Esophagus mucosa (tissue), 1 donor: ENCODE data around the gene CCDC167. TPM values are rescaled to one million over a fixed set of nuclear protein-coding genes. Genes with fewer than 3 reads are reported as not detected.

Experiments
- ATAC-seq: fragments of 200-7000 bp; cut with Tn5 transposase; one replicate; pipeline ENCODE4 v1.9.1; 2020
- total RNA-seq: library from RNA; stranded (reverse); gene quantifications from one replicate; pipeline ENCODE4 v1.2.4, GENCODE V29; 2023
- donor health status: DM: yes; HTN: yes; CAD: no.

CCDC167 gene
- total RNA-seq, 1 donor from 2014 or later, result 24.5 TPM

DNA sequence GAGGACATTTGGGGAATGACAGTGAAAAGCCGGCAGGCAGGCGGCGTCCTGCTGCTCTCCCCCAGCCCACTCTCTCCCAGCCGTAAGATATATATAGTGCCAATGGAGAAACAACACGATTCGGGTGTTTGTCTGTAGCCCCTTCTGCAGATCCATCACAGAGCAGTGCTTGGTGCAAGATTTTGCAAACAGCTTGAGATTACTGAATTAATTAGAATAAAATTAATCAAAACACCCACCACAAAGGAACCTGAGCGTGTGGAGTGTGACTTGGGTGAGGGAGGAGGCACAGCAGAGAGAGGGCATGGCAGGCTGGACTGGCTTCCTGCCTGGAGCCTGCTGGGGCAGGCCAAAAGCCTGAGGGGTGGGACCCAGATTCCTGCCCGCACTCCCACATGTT lies 28.8 kb upstream of the CCDC167 start:
- ATAC-seq, result peak; percentile 39

DNA sequence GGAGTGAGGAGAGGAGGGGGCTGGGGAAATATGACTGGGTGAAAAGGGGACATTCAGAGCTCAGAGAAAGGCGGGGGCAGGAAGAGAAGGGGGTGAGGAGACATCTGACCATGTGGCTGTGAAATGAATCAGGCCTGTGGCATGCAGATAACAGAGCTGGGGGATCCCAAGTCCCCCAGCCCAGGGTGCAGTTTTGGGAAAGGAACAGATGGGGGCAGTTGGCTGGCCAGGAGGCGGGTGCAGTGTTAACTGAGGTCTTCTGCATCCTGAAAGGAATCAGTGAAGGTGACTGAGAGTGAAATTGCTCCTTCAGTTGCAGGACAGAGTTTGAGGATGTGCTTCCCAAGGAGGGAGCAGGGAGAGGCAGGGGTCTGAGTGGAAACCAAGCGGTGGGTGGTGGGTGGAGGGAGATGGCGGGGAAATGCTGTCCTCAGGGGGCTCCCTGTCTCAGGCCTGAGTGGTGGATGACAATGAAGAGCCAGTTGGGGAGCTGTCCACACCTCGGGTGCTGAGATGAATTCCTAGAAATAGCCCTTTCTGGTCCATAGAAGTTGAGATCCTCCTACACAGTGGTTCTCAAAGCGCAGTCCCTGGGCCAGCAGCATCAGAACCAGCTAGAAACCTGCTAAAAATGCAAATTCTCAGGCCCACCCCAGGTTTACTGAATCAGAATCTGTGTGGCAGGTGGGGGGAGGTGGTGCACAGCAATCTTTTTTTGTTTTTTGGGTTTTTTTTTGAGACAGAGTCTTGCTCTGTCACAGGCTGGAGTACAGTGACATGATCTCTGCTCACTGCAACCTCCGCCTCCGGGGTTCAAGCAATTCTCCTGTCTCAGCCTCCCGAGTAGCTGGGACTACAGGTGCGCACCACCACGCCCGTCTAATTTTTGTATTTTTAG lies 26.0 kb upstream of the CCDC167 start:
- ATAC-seq, result no peak

DNA sequence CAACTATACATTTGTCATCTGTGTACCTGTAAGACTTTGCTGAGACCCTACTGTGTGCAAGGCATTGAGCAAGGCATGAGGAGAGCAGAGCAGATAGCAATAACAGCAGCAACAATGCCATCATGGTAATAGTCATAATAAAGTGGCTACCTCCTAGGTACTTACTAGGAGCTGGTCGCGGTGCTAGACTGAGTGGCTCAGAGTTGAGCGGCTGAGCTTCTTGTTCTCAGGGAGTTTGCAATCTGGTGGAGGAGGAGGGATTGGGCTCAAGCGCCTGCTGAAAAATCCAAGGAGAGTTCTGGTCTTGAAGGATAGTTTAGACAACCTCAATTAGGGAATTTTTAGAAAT lies 25.3 kb upstream of the CCDC167 start:
- ATAC-seq, result no peak

DNA sequence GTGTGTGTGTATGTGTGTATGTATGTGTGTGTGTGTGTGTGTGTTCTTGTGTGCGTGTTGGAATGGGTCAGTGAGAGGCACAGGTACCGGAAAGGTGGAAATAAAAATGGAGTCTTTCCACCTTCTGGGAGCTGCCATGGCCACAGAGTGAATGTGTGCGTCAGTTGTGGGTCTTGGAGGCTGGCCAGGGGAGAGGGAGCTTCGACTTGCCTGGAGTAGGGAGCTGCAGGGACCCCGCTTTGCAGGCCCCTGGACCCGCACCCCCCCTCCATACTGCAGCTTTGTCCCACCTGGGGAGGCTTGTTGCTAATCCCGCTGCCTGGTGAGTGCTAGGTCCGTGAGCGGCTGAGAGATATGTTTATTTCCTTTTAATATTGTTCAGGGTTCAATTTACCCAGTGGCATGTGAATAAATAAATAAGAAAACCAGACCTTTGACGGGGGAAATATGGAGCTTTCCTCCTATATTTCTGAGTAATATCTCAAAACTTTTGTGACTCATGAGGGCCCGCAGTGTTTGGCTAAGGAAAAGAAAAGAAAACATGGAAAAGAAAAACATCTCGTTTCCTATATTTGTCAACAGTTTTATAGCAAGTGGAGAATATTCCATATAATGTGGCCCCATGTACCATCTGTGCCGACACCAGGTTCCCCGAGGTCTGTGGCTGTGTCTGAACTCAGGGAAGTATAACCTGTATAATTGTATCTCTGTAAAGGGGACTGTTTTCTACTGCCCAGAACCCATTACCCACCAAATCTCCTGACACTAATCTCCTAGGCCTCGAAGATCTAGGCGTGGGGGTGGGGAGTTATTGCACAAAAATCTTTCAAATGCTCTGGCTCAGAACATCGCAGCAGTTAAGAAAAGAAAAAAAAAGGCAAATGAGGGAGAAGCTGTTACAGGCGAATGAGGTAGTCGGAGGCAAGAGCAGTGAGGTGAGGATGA lies 24.6 kb upstream of the CCDC167 start:
- ATAC-seq, result no peak

DNA sequence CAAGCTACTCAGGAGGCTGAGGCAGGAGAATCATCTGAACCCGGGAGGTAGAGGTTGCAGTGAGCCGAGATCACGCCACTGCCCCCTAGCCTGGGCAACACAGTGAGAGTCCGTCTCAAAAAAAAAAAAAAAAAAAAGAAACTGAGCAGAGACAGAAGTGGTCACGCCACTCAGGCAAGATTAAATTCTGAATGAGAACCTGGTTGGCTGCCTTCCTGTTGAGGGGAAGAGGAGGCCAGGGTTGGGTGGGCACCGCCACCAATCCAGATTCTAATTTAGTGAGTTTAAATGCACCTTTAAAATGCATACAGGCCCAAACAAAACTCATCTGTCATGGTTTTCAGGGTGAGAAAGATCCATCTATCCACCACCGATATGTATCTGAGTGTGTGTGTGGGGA lies 23.7 kb upstream of the CCDC167 start:
- ATAC-seq, result no peak

DNA sequence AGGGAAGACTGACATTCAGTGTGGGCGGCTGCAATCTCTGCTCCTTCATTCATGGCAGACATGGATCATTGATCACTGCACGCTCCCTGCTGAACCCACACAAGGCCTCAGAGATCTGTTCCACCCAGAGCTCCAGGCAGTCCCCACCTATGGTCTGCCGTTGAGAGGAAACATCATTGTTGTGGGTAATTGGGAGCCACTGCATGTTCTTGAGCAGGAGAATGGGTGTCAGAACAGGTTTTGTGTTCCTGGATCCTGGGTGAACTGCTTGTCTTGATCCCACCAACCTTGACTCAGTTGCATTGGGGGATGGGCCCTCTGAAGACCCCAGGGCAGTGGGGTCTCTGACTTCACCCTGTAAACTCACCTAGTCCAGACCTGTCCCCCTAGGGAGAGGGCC lies 23.1 kb upstream of the CCDC167 start:
- ATAC-seq, result no peak

DNA sequence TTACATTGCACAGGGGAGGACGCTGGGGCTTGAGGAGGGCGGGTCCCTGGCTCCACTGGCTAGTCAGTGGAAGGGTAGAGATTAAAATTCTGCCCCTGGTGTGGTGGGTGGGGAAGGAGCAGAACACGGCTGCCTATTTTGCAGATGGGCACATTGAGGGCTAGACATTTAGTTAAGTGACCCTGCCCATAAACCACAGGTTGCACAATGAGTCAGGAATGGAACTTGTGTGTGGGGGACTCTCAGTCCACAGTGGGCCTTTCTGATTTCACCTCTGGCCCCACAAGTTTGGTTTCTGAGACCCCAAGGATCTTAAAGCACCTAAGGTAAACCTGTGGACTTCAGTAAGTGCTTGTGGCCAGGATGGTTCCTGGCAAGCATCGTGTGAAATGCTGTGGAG lies 22.0 kb upstream of the CCDC167 start:
- no peak for ATAC-seq

DNA sequence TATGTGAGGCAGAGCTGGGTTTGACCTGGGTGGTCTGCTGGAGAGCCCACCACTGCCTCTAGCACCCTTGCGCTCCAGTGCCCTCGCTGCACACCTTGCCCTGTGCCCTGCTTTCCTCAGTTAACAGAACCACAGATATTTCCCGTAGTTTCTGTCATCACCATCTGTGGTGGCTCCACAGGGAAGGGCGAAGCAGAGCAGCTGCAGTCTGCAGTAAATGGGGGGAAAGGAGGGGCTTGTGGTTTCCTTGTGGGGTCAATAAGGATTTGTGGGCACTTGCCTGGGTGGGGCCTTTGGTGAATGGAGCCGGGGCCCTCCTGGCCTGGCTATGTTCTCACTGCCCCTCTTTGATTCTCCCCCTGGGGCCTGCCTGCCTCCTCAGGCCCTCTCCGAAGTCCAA lies 21.2 kb upstream of the CCDC167 start:
- ATAC-seq, result no peak

DNA sequence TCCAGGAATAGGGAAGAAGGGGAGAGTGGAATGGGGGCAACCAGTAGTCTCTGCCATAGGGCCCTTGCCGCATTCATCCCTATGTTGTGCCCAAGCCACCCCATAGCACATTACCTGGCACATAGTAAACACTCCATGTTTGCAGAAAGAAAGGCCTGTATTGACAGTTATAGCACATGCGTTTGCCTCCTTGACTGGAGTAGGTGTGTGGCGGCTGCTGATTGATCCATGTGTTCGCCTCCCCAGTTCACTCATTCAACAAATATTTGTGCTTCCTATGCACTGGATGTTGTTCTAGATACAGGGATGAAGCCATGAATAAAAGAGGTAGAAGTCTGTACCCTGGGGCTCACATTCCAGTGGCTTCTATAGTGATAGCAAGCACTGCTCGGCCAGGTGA lies 19.8 kb upstream of the CCDC167 start:
- ATAC-seq, result no peak

DNA sequence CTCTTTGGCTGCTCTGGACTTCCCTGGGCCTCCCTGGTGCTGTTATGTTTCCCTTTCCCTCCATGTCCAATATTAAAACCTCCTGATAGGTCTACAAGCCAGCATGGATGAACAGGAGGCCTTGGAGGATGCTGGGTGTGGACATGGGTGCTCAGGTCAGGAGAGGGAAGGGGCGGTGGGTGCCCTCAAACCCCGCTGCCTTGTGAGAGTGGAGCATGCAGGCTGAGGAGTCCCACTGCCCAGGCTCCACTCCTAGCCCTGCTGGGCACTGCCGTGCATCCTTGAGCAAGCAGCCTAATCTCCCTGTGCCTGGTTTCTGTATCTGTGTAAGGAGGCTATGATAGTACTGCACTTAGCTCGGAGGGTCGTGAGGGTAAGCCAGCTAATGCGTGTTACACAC lies 18.4 kb upstream of the CCDC167 start:
- ATAC-seq, result no peak

DNA sequence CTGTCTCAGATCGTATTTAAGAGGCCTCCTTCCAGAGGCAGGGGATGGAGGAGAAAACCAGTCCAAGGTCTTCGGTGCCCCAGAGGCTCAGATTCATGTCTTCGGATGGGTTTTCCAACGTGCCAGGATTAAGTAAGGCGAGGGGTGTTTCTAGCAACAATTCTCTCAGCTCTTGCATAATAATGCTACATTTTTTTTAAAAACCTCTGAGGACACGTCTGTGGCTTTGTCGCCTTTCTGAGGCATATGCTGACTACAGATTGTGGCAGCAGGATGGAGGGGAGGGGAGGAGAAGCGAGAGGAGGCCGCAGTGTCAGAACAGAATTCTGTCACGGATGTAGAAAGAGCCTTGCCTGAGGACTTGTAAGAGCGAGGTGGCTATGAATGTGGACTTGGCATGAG lies 17.7 kb upstream of the CCDC167 start:
- no peak for ATAC-seq

DNA sequence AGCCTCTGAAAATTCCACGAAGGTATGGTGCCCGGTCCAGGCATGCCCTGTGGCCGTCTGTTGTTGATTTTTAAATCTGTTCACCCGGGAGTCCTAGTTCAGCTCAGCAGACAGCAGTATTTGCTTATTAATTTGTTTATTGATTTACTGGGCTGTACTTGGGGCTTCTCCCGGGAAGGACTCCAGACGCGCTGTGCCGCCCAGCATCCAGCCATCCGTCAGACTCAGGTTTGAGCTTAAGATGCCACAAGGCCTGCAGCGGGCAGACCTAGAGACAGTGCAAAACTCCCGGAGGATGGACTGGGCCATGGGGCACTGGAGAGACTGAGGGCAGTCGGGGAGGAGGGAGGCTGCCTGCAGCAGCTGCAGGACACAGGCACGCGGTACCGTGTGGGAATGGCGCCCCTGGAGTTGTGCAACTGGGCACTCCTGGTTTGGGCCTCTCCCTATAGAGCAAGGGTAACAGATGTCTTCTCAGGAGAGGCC lies 17.3 kb upstream of the CCDC167 start:
- ATAC-seq, result no peak

DNA sequence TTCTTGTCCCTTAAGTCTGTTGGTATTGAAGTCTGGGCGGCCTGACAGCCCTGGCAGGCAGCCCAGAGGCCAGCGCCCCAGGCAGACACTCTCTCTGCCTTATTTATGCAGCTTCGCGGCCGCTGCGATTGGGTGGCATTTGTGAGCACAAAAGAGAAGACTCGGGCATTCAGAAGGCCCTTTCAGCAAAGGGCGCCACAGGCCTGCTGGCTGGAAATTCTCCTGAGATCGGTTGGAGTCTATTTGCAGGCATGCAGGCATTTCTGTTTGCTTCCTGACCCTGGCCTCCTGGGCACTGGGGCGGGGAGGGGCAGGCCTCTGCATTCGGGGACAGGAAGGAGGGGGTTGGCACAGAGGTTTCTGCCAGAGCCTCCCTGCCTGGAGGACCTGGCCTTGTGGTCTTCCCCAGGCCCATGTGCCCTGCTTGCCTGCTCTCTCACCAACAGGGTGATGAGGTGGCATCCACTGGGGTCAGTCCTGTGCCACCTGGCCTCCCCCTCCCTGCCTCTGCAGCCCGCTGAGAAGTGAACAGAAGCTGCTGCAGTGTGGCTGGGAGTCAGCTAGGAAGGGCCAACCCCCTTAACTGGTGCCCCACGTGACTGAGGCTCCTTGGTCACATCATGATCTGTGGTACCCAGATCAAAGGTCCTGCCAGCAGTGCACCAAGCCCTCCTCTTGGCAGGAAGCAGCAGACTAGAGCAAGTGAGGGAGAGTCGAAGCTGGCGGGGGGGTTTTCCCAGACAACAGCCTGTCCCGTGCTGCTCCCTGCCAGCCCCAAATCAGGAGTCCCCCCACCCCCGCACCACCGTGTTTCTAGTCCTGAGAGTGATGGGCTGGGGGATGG lies 16.6 kb upstream of the CCDC167 start:
- peak; percentile 40 for ATAC-seq

DNA sequence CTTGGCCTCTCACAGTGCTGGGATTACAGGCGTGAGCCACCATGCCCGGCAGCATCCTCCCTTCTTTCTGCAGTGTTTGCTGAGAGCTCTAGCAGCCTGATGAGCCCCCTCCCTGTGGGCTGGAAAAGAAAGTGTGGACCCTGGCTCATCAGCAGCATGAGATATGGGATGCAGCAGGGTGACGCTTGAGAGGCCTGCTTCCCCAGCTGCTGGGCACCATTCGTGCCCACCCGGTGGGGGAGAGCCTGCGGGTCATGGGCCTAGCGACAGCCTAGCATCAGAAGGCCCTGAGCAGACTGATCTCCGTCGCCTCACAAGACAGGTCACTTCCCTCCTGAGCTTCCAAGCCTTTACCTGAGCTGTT lies 16.0 kb upstream of the CCDC167 start:
- no peak for ATAC-seq

DNA sequence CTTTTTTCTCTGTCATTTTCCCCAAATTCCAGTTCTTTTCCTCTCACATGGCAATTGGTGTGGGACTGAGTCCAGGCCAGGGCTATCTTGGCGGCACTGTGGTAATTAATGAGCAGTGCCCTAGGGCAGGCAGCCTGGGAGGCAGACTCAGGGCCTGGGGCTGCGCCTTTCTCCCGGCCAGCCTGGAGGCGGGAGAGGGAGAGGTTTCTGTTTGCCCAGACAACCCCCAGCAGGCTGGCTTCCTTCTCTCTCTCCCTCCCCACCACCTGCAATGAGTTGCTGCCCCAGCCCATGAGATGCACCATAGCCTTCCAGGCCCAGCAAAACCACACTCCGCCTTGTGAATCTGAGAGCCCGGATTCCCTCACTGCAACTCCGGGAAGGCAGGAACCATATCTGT lies 15.1 kb upstream of the CCDC167 start:
- no peak for ATAC-seq

DNA sequence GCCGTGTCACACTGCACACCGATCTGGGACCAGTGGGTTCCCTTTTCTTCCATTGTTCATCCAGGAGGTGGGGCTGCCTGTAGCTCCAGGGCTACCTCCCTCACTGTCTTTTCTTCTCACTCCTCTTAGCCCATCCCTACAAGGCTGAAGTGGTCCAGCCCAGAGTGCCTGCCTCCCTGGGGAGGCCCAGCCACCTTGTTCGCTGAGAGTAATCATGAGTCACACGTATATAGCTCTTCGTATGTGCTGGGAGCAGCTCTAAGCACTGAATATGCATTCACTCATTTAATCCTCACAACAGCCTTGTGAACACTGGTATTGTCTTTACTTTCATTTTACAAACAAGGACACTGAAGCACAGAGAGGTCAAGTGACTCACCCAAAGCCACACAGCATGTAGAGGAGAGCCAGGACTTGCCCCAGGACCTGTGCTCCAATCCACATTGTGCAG lies 14.7 kb upstream of the CCDC167 start:
- ATAC-seq, result peak; percentile 83

DNA sequence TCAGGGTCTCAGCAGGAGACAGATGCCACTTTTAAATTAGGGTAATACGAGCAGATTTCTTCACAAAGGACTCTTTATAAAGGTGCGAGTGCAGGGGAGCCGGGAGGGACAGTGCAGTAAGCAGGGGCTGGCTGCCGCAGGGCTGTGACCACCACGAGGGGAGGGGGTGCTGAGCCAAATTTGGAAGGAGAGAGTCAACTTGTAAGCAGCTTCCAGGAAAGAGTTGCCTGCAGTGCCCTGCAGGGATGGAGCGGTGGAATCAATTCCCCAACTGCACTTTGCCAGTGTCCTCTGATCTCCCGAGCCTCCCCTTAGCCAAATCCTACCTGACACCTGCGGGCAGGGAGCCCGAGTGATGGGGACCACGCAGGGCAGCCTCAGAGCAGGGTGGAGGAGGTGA lies 13.9 kb upstream of the CCDC167 start:
- ATAC-seq, result no peak

DNA sequence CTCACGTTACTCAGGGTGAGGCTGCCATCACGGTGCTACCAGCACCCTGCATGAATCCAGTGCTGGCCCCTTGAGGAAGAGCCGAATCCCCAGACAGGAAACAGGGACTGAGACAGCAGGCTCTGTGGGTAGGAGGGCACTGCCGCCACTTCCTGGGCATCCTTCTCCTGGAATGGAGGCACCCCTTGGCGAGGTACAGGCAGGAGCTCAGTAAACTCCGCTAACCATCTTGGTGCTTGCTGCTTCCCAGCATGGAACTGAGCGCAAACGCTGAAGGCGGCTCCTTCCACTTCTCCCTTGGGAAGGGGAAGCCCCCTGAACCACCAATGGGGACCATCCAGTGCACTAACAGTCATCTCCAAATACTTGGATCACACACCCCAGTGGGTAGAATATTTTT lies 13.5 kb upstream of the CCDC167 start:
- no peak for ATAC-seq

DNA sequence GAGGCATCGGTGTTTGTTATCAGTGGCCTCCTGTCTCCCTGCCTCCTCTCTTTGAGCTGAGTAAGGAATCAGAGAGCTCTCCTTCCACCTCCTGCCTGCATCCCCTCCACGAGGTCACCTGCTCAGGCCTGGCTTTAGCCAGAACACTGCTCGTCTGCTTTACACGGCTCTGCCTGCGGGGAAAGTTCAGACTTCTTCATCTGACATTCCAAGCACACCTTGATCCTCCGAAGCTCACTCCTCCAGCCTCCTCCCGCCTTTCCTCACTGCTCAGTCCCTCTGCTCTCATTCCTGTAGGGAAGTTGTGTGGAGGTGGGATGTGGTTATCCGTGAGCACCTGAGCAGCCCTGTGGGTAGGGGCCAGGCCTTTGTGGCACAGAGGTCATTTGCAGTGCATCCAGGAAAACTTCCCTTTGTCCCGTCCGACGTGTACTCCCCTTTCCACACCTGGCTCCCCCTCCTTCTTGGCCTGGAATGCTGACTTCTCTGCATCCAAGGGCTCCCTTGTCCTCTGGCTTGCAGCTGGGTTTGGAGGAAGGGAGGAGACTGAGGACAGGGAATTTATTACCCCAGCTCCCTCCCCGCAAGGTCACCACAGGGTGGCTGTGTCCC lies 12.8 kb upstream of the CCDC167 start:
- no peak for ATAC-seq

DNA sequence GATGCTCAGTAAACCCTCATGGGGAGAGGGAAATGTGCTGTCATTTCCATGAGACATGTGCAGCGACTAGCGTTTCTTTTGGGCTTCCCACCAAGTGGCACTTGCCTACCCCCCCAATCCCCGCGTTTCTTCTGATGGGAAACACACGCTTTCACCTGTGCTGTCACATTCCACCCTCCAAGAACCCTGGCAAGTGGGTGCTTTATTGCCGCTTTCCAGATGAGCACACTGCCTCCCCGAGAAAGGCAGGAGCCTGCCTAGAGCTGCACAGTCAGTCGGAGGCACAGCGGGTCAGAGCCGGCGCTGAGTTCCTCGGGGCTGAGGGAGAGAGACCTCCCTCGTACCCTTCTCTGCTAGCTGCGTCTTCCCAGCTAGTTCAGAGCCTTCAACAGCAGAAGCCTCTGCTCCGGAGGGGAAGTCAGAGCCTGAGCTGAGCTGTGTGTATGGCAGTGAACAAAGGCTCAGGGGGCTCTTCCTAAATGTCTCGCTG lies 12.3 kb upstream of the CCDC167 start:
- no peak for ATAC-seq

DNA sequence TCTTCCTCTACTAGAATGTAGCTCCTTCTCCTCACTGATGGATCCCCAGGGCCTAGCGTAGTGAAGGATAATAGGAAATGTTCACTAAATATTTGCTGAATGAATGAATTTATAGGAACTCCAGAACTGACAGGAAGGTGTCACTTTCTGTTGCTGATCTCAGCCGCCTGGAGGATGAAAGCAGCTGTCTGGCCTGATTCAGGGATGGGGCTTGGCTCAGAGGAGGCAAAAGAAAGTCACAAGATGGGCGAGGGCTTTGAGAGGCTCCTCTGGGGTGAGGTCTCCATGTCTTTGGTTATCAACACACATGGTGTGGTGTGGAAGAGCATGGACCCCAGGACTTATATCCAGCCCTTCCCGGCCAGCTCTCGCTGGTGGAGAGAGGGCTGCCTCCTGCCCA lies 11.5 kb upstream of the CCDC167 start:
- no peak for ATAC-seq
